ENCODE results near the gene WDR72. TPM values are rescaled to one million over a fixed set of nuclear protein-coding genes. Genes with fewer than 3 reads are reported as not detected.

WDR72 gene
- total and polyA plus RNA-seq, 2 of the 8 experiments (the other 6 are each of a cell fraction or from before 2014, with no cell fraction given) = 1.2 to 1.9 TPM

GRCh38 chr15:53530761-53531160, 228.7 kb downstream of the WDR72 start:
- WGBS, 2 experiments (ENCODE audit: extremely low coverage in 1 of 2, insufficient coverage in 1 of 2, insufficient read length in 1 of 2, insufficient replicate concordance in 2 of 2, low coverage in 1 of 2, low lambda C conversion rate in 2 of 2, missing lambda C conversion rate in 1 of 2) = 83% methylated on average over 3 of the region's 3 CpGs; no CpG with 5 or more reads in 1 of the 2 experiments
- Histone ChIP-seq H4K20me1 (replicated peaks in 1 of 2; ENCODE audit: control insufficient read depth in 1 of 2, insufficient read depth in 2 of 2, low read length in 2 of 2) (no peaks in the 10 kb centered on the region), H3K79me2 (ENCODE audit: control insufficient read depth in 1 of 2, insufficient read depth in 2 of 2, low read length in 2 of 2) (no peaks in the 10 kb centered on the region), H3K36me3 (ENCODE audit: control insufficient read depth in 2 of 4, insufficient read depth in 4 of 4, low read length in 3 of 4) (no peaks in the 10 kb centered on the region), H2BK12ac (ENCODE audit: low read depth, low read length) (no peak overlapping the region), H3K9me3 (ENCODE audit: insufficient read depth in 2 of 2, low read depth in 1 of 2, low read length in 1 of 2) (no peaks in the 10 kb centered on the region), H3K4me3 (ENCODE audit: extremely low read depth in 1 of 4, insufficient read depth in 2 of 4, low read depth in 3 of 4, low read length in 4 of 4) (no peak overlapping the region), H3K18ac (ENCODE audit: extremely low read depth, low read length) (no peak overlapping the region), H2BK5ac (ENCODE audit: low read depth, low read length) (no peak overlapping the region), H3K23me2 (ENCODE audit: low read depth, low read length) (no peaks in the 10 kb centered on the region), H3K4ac (replicated peaks; ENCODE audit: insufficient read length, low read depth, low read length) (no peak overlapping the region), H2AK5ac (ENCODE audit: low read depth, low read length) (no peak overlapping the region), H3K23ac (ENCODE audit: insufficient read length) (no peak overlapping the region), H3K56ac (replicated peaks; ENCODE audit: insufficient read length, low read depth, low read length) (no peak overlapping the region), H4K8ac (ENCODE audit: extremely low read depth, insufficient read depth, low read length) (no peak overlapping the region), H3K27me3 (replicated peaks in 1 of 4; ENCODE audit: control insufficient read depth in 3 of 4, extremely low read depth in 1 of 4, insufficient read depth in 3 of 4, low read length in 3 of 4) (no peaks in the 10 kb centered on the region), H3K4me2 (ENCODE audit: insufficient read depth in 1 of 2, low read depth in 2 of 2, low read length in 2 of 2) (no peak overlapping the region), H2AFZ (ENCODE audit: low read length) (no peak overlapping the region), H2BK120ac (replicated peaks; ENCODE audit: low read depth, low read length) (no peak overlapping the region), H2BK20ac (ENCODE audit: low read length) (no peak overlapping the region), H4K91ac (replicated peaks; ENCODE audit: insufficient read length, low read length) (no peak overlapping the region), H2BK15ac (ENCODE audit: low read length) (no peak overlapping the region), H3K79me1 (ENCODE audit: low read depth, low read length) (no peaks in the 10 kb centered on the region), H3K4me1 (replicated peaks in 1 of 4; ENCODE audit: control insufficient read depth in 3 of 4, insufficient read depth in 4 of 4, low read length in 3 of 4) (no peaks in the 10 kb centered on the region), H3K14ac (ENCODE audit: insufficient read length) (no peak overlapping the region), H3K9ac (replicated peaks in 1 of 4; ENCODE audit: extremely low read depth in 1 of 4, low read depth in 3 of 4, low read length in 3 of 4) (no peak overlapping the region), H3K27ac (ENCODE audit: low read depth, low read length) (no peak overlapping the region), H4K5ac (ENCODE audit: insufficient read length, low read depth, low read length) (no peak overlapping the region)
- CTCF ChIA-PET (ENCODE audit: partially characterized antibody) = interaction anchor here (1.0 to 1.4 kb wide), 2 partner anchors 24 to 127 kb away, joined by 3 to 4 read pairs; no protein-coding TSS in a partner anchor
- POLR2A ChIA-PET (ENCODE audit: partially characterized antibody) = interaction anchor here (1.1 kb wide), 1 partner anchor 10 kb away, joined by 3 read pairs; no protein-coding TSS in a partner anchor
- DNase-seq (ENCODE audit: low read depth in 1 of 2, low spot score in 2 of 2) = no peak
- FAIRE-seq = no peak
- TF ChIP-seq GTF2F1 (IDR thresholded peaks at IDR 0.05; ENCODE audit: borderline replicate concordance, low read depth, low read length) = no peak
- TF ChIP-seq RNF2 (IDR thresholded peaks at IDR 0.05; ENCODE audit: borderline replicate concordance, low read depth, low read length, missing control alignments, poor library complexity, severe bottlenecking) = no peak
- TF ChIP-seq NRF1 (IDR thresholded peaks at IDR 0.05; ENCODE audit: low read depth, low read length) = no peak
- no peak for TF ChIP-seq JUND (IDR thresholded peaks at IDR 0.05; ENCODE audit: low read length)
- TF ChIP-seq RAD21 (IDR thresholded peaks at IDR 0.05 in 1 of 2, conservative IDR thresholded peaks at IDR 0.05 in 1 of 2; ENCODE audit: low read depth in 2 of 2, low read length in 2 of 2) = no peak
- no peak for TF ChIP-seq YY1 (IDR thresholded peaks at IDR 0.05; ENCODE audit: low read depth, low read length)
- no peak for TF ChIP-seq BRCA1 (IDR thresholded peaks at IDR 0.05; ENCODE audit: low read depth, low read length)
- TF ChIP-seq RXRA (IDR thresholded peaks at IDR 0.05; ENCODE audit: insufficient read depth, low read depth, low read length) = no peak
- TF ChIP-seq SP4 (IDR thresholded peaks at IDR 0.05; ENCODE audit: low read length) = no peak
